GM21825 (cell line): ENCODE results near the gene VIM.
"Not testable (repeated sequence)": the region's sequence is repeated elsewhere in the genome, so short reads cannot be mapped to it uniquely, and the experiment has no call there.

Experiments
- ATAC-seq: cut with Tn5 transposase; IDR thresholded peaks from one replicate; pipeline ENCODE4 v1.9.1; 2021; ENCODE audit warnings: mild to moderate bottlenecking, moderate library complexity; ENCODE audit not compliant: unreplicated experiment

Gene VIM

GRCh38 chr10:17255512-17255911 lies 27.5 kb downstream of the VIM start:
- ATAC-seq: no peak

- no peak for ATAC-seq
These were observed 28.0 kb downstream of the VIM start for GRCh38 chr10:17256051-17256450.

GRCh38 chr10:17256627-17257026 lies 28.6 kb downstream of the VIM start:
- no peak for ATAC-seq

- ATAC-seq: no peak
These were observed 29.7 kb downstream of the VIM start for GRCh38 chr10:17257466-17258321.

- no peak for ATAC-seq
These were observed 34.5 kb downstream of the VIM start for GRCh38 chr10:17262502-17262901.

GRCh38 chr10:17263580-17263979 lies 35.5 kb downstream of the VIM start:
- ATAC-seq: no peak

- ATAC-seq: no peak
These were observed 37.4 kb downstream of the VIM start for GRCh38 chr10:17265468-17265867.

GRCh38 chr10:17266549-17266948 lies 38.5 kb downstream of the VIM start:
- ATAC-seq: not testable (repeated sequence)

- no peak for ATAC-seq
These were observed 44.6 kb downstream of the VIM start for GRCh38 chr10:17272648-17273047.

GRCh38 chr10:17273403-17273802 lies 45.4 kb downstream of the VIM start:
- ATAC-seq: no peak

- no peak for ATAC-seq
These were observed 48.8 kb downstream of the VIM start for GRCh38 chr10:17276756-17277424.

GRCh38 chr10:17278607-17279240 lies 50.7 kb downstream of the VIM start:
- no peak for ATAC-seq

GRCh38 chr10:17282311-17282710 lies 54.3 kb downstream of the VIM start:
- no peak for ATAC-seq

- ATAC-seq: no peak
These were observed 58.8 kb downstream of the VIM start for GRCh38 chr10:17286562-17287550.
